Left ventricle myocardium inferior (tissue), 1 donor: ENCODE results near the gene AMOT. TPM values are rescaled to one million over a fixed set of nuclear protein-coding genes. Genes with fewer than 3 reads are reported as not detected.

Experiments
- DNase-seq: peaks from one replicate; pipeline ENCODE4 v3.0.0-alpha.2; 2020
- H3K27ac ChIP-seq: fragments of 200-600 bp; replicated peaks from 2 replicates; pipeline ENCODE4 v1.8.0; 2021
- H3K27me3 ChIP-seq: fragments of 200-600 bp; 2 replicates; pipeline ENCODE4 v1.8.0; 2021; ENCODE audit warnings: low read depth
- H3K36me3 ChIP-seq: fragments of 200-600 bp; 2 replicates; pipeline ENCODE4 v1.8.0; 2021
- H3K4me1 ChIP-seq: fragments of 200-600 bp; 2 replicates; pipeline ENCODE4 v1.8.0; 2021
- H3K4me3 ChIP-seq: fragments of 200-600 bp; 2 replicates; pipeline ENCODE4 v1.8.0; 2021; ENCODE audit warnings: mild to moderate bottlenecking, moderate library complexity
- H3K9me3 ChIP-seq: fragments of 200-600 bp; replicated peaks from 2 replicates; pipeline ENCODE4 v1.8.0; 2021
- intact Hi-C: fragments of 100-400 bp; cut with micrococcal nuclease; formaldehyde crosslinking; loops from one replicate; pipeline ENCODE4 v1.11.0; 2022
- total RNA-seq: library from RNA; stranded (reverse); fragmentation: NEBNext Ultra II Directional; extraction: Animal tissue kit (Norgen Biotek cat#: 25700); gene quantifications from one replicate; pipeline ENCODE4 v1.2.1, GENCODE V29; 2021
- TF ChIP-seq, protein P1 (sequence below): fragments of 200-600 bp; IDR thresholded peaks from 2 replicates; pipeline ENCODE4 v1.8.0; 2021; ENCODE audit warnings: antibody characterized with exemption, mild to moderate bottlenecking, borderline replicate concordance
- donor health status: DM: no; HTN: yes; CAD: no; lungs with severe emphysema.

Gene AMOT
- total RNA-seq, 1 donor from 2014 or later = 6.1 TPM

DNA sequence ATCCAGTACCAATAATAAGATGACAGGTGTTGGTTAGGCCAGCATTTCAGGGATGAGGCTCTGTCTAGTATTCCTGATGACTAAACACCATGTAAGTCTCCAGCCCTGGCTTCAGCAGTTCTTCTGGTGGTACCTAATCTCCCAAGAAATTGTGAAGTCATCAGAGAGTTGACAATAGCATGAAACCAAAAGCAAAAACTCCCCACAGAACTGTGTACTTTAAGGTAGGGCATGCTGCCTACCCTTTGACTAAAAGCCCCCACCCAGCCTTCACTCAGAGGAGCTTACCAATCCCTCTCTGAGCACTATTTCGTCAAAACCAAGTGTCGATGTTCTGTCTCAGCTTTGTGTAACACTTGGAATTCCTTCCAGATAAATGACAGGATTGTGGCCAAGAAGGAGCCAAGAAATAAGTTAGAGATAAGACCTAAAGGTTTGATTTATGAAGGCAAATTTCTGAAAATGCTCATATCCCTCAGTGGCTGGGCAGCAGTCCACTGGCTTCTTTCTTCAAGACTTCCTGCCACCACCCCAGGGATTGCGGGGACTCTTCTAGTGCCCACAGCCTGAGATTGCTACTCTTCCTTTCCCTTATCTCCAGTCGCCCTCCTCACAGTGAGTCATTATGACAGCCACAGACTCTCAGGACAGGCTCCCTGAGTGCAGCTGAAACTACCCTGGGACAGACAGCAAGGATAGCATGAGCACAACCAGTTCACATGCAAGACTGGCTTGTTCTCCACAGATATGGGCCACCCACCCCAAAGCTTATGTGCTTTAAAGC lies 93.6 kb downstream of the AMOT start:
- TF ChIP-seq, protein P1, sequence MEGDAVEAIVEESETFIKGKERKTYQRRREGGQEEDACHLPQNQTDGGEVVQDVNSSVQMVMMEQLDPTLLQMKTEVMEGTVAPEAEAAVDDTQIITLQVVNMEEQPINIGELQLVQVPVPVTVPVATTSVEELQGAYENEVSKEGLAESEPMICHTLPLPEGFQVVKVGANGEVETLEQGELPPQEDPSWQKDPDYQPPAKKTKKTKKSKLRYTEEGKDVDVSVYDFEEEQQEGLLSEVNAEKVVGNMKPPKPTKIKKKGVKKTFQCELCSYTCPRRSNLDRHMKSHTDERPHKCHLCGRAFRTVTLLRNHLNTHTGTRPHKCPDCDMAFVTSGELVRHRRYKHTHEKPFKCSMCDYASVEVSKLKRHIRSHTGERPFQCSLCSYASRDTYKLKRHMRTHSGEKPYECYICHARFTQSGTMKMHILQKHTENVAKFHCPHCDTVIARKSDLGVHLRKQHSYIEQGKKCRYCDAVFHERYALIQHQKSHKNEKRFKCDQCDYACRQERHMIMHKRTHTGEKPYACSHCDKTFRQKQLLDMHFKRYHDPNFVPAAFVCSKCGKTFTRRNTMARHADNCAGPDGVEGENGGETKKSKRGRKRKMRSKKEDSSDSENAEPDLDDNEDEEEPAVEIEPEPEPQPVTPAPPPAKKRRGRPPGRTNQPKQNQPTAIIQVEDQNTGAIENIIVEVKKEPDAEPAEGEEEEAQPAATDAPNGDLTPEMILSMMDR = no peak
- no peaks in the 10 kb centered on the region for H3K9me3 ChIP-seq
- no peak overlapping the region for H3K27ac ChIP-seq
- DNase-seq = no peak
- no peak overlapping the region for H3K4me3 ChIP-seq
- H3K4me1 ChIP-seq = no peaks in the 10 kb centered on the region
- H3K27me3 ChIP-seq = no peaks in the 10 kb centered on the region
- H3K36me3 ChIP-seq = no peaks in the 10 kb centered on the region
- intact Hi-C loops = no loop called here

DNA sequence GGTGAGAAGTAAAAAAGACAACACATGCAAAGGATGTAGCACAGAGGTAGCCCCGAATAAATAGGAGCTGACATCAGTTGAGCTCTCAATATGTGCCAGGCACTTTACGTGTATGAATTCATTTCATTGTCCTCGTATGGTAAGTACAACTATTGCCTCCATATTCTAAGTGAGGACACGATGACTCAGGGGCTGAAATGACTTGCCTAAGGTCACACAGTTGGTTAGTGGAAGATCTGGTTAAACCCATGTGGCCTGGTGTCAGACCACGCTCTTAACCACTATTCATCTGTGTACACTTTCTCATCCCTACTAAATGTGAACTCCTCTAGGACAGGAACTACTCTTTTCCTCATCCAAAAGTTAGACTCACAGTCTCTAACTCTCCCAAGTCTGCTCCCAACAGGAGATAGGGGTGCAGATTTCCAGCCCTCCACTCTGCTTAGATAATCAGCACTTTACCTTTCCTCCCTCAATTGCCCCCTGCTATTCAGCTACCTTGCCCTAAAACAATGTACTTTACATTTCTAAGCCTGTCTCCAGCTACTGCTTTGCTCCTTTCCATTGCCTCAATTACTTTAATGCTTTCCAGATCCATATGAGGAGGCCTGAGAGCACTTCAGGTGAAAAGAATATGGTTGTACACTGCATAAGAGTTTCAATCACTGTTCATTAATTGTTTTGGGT lies 102.1 kb downstream of the AMOT start:
- intact Hi-C loops = no loop called here
- Histone ChIP-seq H3K27me3 (no peaks in the 10 kb centered on the region), H3K9me3 (no peaks in the 10 kb centered on the region), H3K36me3 (no peaks in the 10 kb centered on the region), H3K4me1 (no peaks in the 10 kb centered on the region), H3K4me3 (no peak overlapping the region), H3K27ac (no peak overlapping the region)
- DNase-seq = no peak
- TF ChIP-seq, protein P1 = no peak

DNA sequence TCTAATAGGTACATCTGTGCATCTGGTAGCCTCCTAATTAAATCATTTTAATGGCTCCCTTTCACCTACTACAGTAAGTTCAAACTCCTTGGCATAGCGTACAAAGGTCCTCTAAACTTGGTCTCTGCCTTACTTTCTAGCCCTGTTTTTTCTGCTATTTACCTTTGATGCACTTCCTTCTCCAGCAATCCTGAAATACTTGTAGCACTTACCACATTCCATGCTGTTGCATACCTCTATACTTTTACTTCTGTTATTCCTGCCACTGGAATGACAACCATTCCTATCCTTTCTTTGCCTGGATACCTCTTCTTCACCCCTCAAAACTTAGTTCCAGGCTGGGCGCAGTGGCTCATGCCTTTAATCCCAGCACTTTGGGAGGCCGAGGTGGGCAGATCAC lies 104.3 kb downstream of the AMOT start:
- H3K4me3 ChIP-seq = no peak overlapping the region
- H3K27me3 ChIP-seq = no peaks in the 10 kb centered on the region
- TF ChIP-seq, protein P1 = no peak
- no peak overlapping the region for H3K27ac ChIP-seq
- no peak for DNase-seq
- intact Hi-C loops = no loop called here
- no peaks in the 10 kb centered on the region for H3K36me3 ChIP-seq
- no peaks in the 10 kb centered on the region for H3K4me1 ChIP-seq
- no peaks in the 10 kb centered on the region for H3K9me3 ChIP-seq

DNA sequence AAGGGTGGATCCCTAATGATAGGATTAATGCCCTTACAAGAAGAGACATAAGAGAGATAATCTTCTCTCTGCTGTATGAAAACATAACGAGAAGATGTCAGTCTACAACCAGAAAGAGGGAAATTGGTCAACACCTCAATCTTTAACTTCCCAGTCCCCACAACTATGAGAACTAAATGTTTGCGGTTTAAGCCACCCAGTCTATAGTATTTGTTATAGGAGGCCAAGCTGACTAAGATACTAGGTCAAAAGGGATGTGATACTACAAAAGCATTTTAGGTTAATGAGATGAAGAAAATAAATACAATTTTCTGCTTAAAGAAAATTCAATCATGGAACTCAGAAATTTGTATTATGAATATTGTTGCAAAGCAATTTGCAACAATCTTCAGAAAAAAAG lies 105.5 kb downstream of the AMOT start:
- TF ChIP-seq, protein P1 = no peak
- Histone ChIP-seq H3K36me3 (no peaks in the 10 kb centered on the region), H3K27ac (no peak overlapping the region), H3K27me3 (no peaks in the 10 kb centered on the region), H3K9me3 (no peaks in the 10 kb centered on the region), H3K4me1 (no peaks in the 10 kb centered on the region), H3K4me3 (no peak overlapping the region)
- intact Hi-C loops = no loop called here
- no peak for DNase-seq

DNA sequence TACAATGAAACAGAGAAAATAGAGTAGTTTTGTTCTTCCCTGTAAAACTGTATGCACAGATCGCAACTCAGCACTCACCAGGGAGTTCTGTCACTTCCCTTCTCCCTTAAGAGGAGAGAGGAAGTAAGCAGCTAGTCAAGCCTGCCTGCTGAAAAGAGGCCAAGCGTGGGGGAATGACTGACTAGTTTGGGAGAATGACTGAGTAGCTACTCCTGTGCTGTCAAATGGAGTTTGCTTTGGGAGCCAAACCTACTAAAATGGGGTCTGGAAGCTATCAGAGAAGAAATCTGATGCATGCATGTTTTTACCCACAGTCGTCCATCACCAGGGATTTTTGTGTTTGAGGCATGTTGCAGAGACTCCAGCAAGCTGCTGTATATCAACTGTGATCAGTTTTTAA lies 106.3 kb downstream of the AMOT start:
- DNase-seq = no peak
- H3K9me3 ChIP-seq = no peaks in the 10 kb centered on the region
- no peaks in the 10 kb centered on the region for H3K27me3 ChIP-seq
- H3K4me3 ChIP-seq = peak overlapping the region; percentile 19
- H3K36me3 ChIP-seq = no peaks in the 10 kb centered on the region
- H3K27ac ChIP-seq = no peak overlapping the region
- intact Hi-C loops = no loop called here
- no peaks in the 10 kb centered on the region for H3K4me1 ChIP-seq
- TF ChIP-seq, protein P1 = no peak
